Mesodermal cell (in vitro differentiated cells): ENCODE measurements around the gene RAB32.

Experiments used
- H3K27ac ChIP-seq: 2 replicates; pipeline ENCODE4 v1.7.0; 2013; ENCODE audit warnings: mild to moderate bottlenecking, low read depth, low read length, moderate library complexity; ENCODE audit not compliant: severe bottlenecking
- H3K36me3 ChIP-seq: 2 replicates; pipeline ENCODE4 v1.7.1; 2013; ENCODE audit warnings: mild to moderate bottlenecking, low read length, moderate library complexity; ENCODE audit not compliant: control insufficient read depth, insufficient read depth
- H3K4me1 ChIP-seq: one replicate; pipeline ENCODE4 v1.7.1; 2013; ENCODE audit warnings: mild to moderate bottlenecking, low read length; ENCODE audit not compliant: insufficient read depth, control insufficient read depth, poor library complexity, severe bottlenecking
- H3K4me3 ChIP-seq: 2 replicates; pipeline ENCODE4 v1.7.0; 2013; ENCODE audit warnings: low read length, control low read depth, mild to moderate bottlenecking; ENCODE audit not compliant: insufficient read depth, poor library complexity, severe bottlenecking; ENCODE audit errors: extremely low read depth
- H3K9me3 ChIP-seq: 2 replicates; pipeline ENCODE4 v1.7.1; 2013; ENCODE audit warnings: mild to moderate bottlenecking, low read length, moderate library complexity; ENCODE audit not compliant: control insufficient read depth
- WGBS, 2 experiments: methylation state at CpG; one replicate each; pipeline ENCODE4 v1.1.5; 2013; ENCODE audit warnings: missing lambda C conversion rate in 2 of 2; ENCODE audit not compliant: insufficient coverage in 2 of 2; 5-methylcytosine and 5-hydroxymethylcytosine counted together

The RAB32 gene

DNA sequence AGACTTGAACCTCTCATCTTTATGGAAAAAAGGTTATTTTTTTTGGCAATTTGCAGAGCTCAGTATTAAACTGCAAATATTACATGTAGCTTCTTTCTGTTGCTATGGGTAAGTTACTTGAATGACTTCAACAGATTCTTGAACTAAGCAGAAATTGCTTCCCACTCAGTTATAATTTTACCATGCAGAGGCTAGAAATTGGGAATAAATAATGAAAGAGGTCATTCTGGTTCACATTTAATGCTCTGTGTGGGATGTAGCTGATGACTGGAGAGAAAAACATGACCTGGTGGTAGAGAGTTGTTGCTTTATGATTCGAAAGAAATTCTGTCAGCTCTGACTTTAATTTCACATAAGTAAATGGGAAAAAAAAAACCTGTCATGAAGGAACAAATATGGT, 38.3 kb downstream of the RAB32 start:
- Histone ChIP-seq H3K4me1 (no peaks in the 10 kb centered on the region), H3K27ac (no peak overlapping the region), H3K36me3 (no peaks in the 10 kb centered on the region), H3K4me3 (no peak overlapping the region), H3K9me3 (no peaks in the 10 kb centered on the region)
- WGBS, 2 experiments, result no CpG with 5 or more reads among the region's 1 CpG

DNA sequence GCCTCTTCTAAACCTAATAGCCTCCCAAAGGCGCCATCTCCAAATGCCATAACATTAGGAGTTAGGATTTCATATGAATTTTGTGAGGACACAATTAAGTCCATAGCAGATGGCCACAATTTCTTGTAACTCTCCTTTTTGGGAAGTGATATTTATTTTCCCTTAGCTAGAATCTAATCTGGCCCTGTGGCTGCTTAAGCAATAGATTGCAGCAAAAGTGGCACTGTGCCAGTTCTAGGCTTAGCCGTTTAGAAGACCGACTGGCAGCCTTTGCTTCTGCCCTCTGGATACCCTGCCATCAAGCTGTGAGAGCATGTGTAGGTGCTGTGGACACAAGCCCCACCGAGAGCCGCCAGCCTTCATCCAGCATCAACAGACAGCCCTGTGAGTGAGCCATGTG, 39.2 kb downstream of the RAB32 start:
- no peak overlapping the region for H3K27ac ChIP-seq
- no peaks in the 10 kb centered on the region for H3K4me1 ChIP-seq
- 92 to 94% methylated on average over 2 to 4 of the region's 5 CpGs for WGBS, 2 experiments
- no peak overlapping the region for H3K4me3 ChIP-seq
- no peaks in the 10 kb centered on the region for H3K36me3 ChIP-seq
- H3K9me3 ChIP-seq, result no peaks in the 10 kb centered on the region

DNA sequence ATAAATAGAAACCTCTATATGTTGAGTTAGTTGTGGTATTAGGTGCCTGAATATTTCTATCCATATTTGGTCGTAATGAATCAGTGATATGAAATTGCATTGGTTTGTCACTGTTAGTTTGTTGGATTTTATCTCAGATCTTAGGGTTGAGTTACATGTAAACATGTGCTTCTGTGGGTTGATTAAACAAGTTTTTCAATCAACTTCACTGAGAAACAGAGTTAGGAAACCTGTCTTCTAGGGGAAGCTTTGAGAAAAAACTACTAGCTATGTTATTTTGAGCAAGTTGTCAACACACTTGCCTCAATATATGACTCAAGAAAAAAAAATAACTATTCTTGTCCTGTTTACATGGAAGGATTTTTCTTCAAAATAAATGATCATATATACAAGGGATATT, 40.3 kb downstream of the RAB32 start:
- Histone ChIP-seq H3K4me1 (no peaks in the 10 kb centered on the region), H3K9me3 (no peaks in the 10 kb centered on the region), H3K27ac (no peak overlapping the region), H3K36me3 (no peaks in the 10 kb centered on the region), H3K4me3 (no peak overlapping the region)
- 100% methylated on average over 1 of the region's 1 CpG for WGBS, 2 experiments

DNA sequence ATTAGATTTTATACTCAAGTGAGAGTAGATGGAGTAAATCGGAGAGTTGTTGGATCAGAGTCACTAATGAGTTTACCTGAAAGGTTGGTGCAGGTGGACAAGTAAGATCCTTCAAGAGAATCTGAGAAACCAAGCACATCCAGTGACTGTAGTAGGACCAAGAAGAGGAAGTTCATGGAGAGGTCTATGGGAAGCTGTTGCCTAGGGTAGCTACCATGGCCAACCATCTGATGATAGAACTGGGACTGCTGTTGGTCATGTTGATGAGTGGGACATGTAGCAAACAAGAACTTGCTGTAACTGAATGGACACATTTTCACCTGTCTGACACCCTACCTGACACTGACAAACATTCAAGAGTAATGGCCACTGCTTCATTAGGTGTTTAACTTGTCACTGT, 43.8 kb downstream of the RAB32 start:
- no peaks in the 10 kb centered on the region for H3K4me1 ChIP-seq
- WGBS, 2 experiments, result no CpG with 5 or more reads among the region's 1 CpG
- H3K9me3 ChIP-seq, result no peaks in the 10 kb centered on the region
- no peaks in the 10 kb centered on the region for H3K36me3 ChIP-seq
- H3K27ac ChIP-seq, result no peak overlapping the region
- no peak overlapping the region for H3K4me3 ChIP-seq

DNA sequence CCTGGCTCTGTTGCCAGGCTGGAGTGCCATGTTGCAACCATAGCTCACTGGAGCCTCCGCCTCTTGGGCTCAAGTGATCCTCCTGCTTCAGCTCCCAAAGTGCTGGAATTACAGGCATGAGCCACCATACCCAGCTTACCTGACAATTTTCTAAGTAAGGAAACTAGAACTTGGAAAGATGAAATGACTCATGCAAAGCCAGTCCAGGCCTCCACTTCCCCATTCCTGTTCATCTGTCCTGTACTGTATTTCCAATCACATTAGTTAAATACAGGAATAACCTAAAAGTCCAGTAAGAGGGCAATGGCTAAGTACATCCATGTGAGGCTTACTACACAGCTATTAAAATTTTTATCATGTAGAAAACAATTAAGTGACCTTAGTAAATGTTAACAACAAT, 46.9 kb downstream of the RAB32 start:
- Histone ChIP-seq H3K4me3 (no peak overlapping the region), H3K9me3 (no peaks in the 10 kb centered on the region), H3K27ac (no peak overlapping the region), H3K4me1 (no peaks in the 10 kb centered on the region), H3K36me3 (no peaks in the 10 kb centered on the region)
- 67 to 100% methylated on average over 1 of the region's 1 CpG for WGBS, 2 experiments

DNA sequence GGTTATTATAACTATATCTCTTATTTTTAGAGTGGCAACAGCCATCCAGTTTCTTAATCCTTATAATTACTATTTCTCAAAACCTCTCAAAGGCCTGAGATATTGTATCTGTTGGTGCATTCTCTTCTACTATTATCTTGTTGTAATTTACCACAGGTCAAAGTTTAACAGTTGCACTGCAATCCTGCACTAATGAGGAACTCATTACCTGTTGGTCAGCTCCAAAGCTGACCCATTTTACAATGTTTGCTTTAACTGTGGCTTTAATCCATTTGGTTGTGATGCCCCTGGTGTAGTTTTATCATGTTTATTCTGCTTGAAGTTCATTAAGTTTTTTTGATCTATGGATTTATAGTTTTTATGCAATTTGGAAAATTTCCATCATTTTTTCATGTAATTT, 48.8 kb downstream of the RAB32 start:
- Histone ChIP-seq H3K27ac (no peak overlapping the region), H3K9me3 (no peaks in the 10 kb centered on the region), H3K36me3 (no peaks in the 10 kb centered on the region), H3K4me3 (no peak overlapping the region), H3K4me1 (no peaks in the 10 kb centered on the region)

DNA sequence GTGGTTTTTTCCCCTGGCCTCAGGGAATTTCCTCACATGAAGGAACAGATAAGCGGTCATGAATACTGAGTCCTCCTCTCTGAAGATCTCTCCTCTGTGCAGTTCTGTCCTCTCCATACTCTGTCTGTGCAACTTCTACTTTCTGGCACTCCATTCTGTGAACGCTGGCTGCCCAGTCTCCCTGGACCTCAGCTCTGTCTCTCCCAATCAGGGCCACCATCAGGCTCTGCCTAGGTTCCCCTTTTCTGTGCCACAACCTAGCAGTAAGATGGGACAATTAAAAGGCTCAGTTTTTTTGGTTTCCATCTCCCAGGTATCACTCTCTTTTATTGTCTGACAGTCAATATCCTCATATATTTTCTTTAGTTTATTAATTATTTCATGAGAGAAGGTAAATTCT, 50.4 kb downstream of the RAB32 start:
- WGBS, 2 experiments, result 83 to 86% methylated on average over 2 of the region's 2 CpGs
- H3K9me3 ChIP-seq, result no peaks in the 10 kb centered on the region

DNA sequence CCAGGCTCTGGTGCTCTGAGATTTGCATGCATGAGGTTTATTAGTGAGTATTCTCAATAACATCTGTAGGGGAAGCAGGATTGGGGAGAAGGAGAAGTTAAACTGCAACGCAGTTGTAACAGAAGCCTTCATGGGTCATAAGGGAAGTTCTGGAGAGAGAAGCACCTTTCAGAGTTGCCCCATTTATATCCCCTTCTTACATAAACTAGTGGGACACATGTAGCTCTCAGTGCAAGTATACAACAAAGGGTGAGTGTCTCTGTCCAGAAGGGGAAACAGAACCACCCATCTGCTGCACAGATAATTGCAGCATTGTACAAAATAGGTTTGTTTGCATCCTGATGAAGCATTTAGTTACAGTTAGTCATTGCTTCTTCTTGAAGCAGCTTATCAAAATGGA, 50.9 kb downstream of the RAB32 start:
- no peak overlapping the region for H3K4me3 ChIP-seq
- H3K27ac ChIP-seq, result no peak overlapping the region
- no CpG with 5 or more reads among the region's 1 CpG for WGBS, 2 experiments
- H3K36me3 ChIP-seq, result no peaks in the 10 kb centered on the region
- H3K9me3 ChIP-seq, result no peaks in the 10 kb centered on the region
- H3K4me1 ChIP-seq, result no peaks in the 10 kb centered on the region

More for the DNA sequence above, 50.4 kb downstream of the RAB32 start:
- no peaks in the 10 kb centered on the region for H3K36me3 ChIP-seq
- no peak overlapping the region for H3K27ac ChIP-seq
- no peak overlapping the region for H3K4me3 ChIP-seq
- H3K4me1 ChIP-seq, result no peaks in the 10 kb centered on the region

DNA sequence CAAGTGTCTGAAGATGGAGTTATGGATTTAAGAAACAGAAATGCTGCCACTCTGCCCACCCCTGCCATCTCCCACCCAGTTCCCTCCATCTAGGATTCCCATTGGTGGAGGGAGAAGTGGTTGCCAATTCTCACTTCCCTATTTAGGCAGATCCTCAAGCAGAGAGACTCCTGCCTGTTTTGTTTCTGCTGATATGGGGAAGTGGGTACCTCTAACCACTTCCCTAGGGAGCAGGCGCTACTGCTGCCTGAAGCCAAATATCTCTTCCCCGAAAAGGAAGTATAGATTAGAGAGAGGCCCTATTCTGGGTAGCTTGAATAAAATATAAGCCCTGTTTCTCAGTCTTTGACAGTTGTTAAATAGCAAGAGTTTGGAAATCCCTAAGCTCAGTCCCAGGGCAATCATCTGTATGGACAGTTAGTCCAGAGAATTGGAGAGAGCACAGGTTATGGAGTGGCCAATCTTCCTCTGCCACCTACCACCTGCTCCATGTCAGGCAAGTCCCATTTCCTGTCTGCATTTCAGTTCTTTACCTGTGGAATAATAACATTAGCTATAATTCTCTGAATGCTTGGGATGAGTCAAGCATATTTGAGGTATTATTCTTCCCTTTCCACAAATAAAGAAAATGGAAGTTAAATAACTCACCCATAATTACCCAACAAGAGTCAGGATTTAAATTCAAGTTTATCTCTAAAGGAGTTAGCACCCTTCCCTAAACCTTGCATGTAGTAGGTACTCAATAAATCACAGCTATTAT, 52.5 kb downstream of the RAB32 start:
- H3K4me3 ChIP-seq, result no peak overlapping the region
- WGBS, 2 experiments, result 100% methylated on average over 1 of the region's 2 CpGs

DNA sequence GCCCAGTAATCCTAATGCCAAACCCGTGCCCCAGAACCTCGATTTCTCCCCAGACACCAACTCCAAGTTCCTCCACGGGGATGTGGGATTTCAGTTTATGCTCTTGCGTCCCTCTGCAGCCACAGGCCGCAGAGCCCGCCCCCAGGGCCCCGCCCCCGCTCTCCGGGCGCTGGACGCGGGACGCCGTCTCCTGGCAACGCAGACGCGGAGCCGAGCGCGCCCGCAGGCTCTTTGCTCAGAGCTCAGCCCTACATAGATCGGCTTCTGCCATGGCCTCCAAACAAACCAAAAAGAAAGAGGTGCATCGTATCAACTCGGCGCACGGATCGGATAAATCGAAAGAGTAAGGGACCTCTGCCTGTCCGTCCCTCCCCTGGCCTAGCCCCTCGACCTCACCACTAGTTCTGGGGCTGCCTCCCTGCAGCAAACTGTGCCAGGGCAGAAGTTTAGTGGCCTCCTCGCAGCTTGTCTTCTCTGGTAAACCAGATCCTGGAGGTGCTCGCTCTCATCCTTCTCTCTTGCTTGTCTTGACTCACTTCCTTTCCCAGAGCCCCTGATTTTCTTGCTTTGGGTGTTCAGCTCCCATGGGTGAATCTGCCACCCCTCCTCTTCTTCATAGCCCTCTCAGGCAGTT, 55.3 kb downstream of the RAB32 start, which contains the start of gene ADGB:
ADGB (plus strand) TSS at position 201 of the 634 bp plus-strand sequence; CDS start at position 270, 69 bp downstream.
- Histone ChIP-seq H3K9me3 (no peaks in the 10 kb centered on the region), H3K36me3 (no peaks in the 10 kb centered on the region), H3K27ac (no peak within 1 kb of the TSS), H3K4me1 (no peaks in the 10 kb centered on the region), H3K4me3 (peak within 1 kb of the TSS; percentile 24)
- WGBS, 2 experiments, result 10 to 19% methylated on average over 12 of the region's 32 CpGs

More for the DNA sequence above, 52.5 kb downstream of the RAB32 start:
- Histone ChIP-seq H3K9me3 (no peaks in the 10 kb centered on the region), H3K4me1 (no peaks in the 10 kb centered on the region), H3K27ac (no peak overlapping the region), H3K36me3 (no peaks in the 10 kb centered on the region)

DNA sequence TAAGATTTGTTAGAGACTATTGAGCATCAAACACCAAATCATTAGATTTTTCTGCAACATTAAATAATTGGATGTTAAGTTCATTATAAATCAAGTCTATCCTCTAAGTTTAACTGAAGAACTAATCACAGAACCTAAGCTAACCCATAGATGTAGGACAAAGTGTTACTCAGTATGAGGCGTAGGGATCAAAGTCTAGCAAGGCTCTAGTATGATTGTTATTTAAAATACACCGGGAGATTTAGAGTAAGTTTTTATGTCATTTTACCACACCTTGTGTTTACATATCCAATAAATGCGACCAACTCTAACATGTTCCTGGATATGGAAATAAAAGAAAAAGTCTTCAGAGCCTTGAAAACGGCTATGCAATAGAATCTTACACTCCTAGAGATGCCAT, 57.7 kb downstream of the RAB32 start:
- no peak overlapping the region for H3K4me3 ChIP-seq
- H3K36me3 ChIP-seq, result no peaks in the 10 kb centered on the region
- H3K4me1 ChIP-seq, result no peaks in the 10 kb centered on the region
- H3K27ac ChIP-seq, result no peak overlapping the region
- WGBS, 2 experiments, result no CpG with 5 or more reads among the region's 4 CpGs
- no peaks in the 10 kb centered on the region for H3K9me3 ChIP-seq
